A549 (cell line): ENCODE measurements around the gene MAP3K4.

Experiments
- CTCF ChIP-seq: fragments of >200 bp; sonication (Bioruptor Twin); formaldehyde crosslinking; IDR thresholded peaks from 3 replicates; pipeline ENCODE4 v1.5.1; 2016
- E2F6 ChIP-seq: IDR thresholded peaks from 2 replicates; pipeline ENCODE4 v1.6.1; 2012; ENCODE audit warnings: low read depth, borderline replicate concordance
- MYC ChIP-seq: IDR thresholded peaks from 2 replicates; pipeline ENCODE4 v1.6.1; 2012; ENCODE audit warnings: mild to moderate bottlenecking, inconsistent platforms, low read length, improper control_type of control experiment, borderline replicate concordance
- POLR2A ChIP-seq: IDR thresholded peaks from 2 replicates; pipeline ENCODE4 v1.6.1; 2012; ENCODE audit warnings: mild to moderate bottlenecking, low read length
- RAD21 ChIP-seq, 2 experiments: fragments of >200 bp in 1 of 2; sonication (Bioruptor Twin) in 1 of 2; formaldehyde crosslinking in 1 of 2; IDR thresholded peaks in 1 of 2; conservative IDR thresholded peaks in 1 of 2; 2 replicates in 1 of 2; 3 replicates in 1 of 2; pipeline ENCODE4 v1.6.1; 2012 to 2018; ENCODE audit warnings: inconsistent platforms in 1 of 2
- REST ChIP-seq: fragments of 200-600 bp; sonication (generic); IDR thresholded peaks from 2 replicates; pipeline ENCODE4 v1.6.1; 2016; ENCODE audit warnings: antibody characterized with exemption, mild to moderate bottlenecking, moderate library complexity
- RFX5 ChIP-seq: fragments of 450-650 bp; IDR thresholded peaks from 2 replicates; pipeline ENCODE4 v1.7.1; 2014; ENCODE audit warnings: antibody characterized with exemption, mild to moderate bottlenecking, moderate library complexity

GRCh38 chr6:161068321-161068741 lies 76.8 kb downstream of the MAP3K4 start:
- TF ChIP-seq RAD21 (conservative IDR thresholded peaks at IDR 0.05 in 1 of 2, IDR thresholded peaks at IDR 0.05 in 1 of 2): no peak
- TF ChIP-seq CTCF: no peak
- no peak for TF ChIP-seq POLR2A
- TF ChIP-seq RFX5: no peak
- no peak for TF ChIP-seq MYC
- no peak for TF ChIP-seq REST
- no peak for TF ChIP-seq E2F6
